Esophagus squamous epithelium (tissue), 4 donors: ENCODE measurements around the gene RNF213.

Experiments
- POLR2A ChIP-seq, 4 donors: fragments of 450-650 bp; IDR thresholded peaks; one replicate each; pipeline ENCODE4 v1.6.1; 2017; ENCODE audit warnings: antibody characterized with exemption in 4 of 4, mild to moderate bottlenecking in 4 of 4, moderate library complexity in 3 of 4
- TF ChIP-seq, protein P1 (sequence below), 6 experiments: fragments of 450-650 bp in 4 of 6; fragments of 200-600 bp in 2 of 6; sonication (generic) in 2 of 6; IDR thresholded peaks; one replicate each; pipeline ENCODE4 v1.5.1; 2016 to 2019; ENCODE audit warnings: antibody characterized with exemption in 6 of 6, mild to moderate bottlenecking in 4 of 6, moderate library complexity in 4 of 6

DNA sequence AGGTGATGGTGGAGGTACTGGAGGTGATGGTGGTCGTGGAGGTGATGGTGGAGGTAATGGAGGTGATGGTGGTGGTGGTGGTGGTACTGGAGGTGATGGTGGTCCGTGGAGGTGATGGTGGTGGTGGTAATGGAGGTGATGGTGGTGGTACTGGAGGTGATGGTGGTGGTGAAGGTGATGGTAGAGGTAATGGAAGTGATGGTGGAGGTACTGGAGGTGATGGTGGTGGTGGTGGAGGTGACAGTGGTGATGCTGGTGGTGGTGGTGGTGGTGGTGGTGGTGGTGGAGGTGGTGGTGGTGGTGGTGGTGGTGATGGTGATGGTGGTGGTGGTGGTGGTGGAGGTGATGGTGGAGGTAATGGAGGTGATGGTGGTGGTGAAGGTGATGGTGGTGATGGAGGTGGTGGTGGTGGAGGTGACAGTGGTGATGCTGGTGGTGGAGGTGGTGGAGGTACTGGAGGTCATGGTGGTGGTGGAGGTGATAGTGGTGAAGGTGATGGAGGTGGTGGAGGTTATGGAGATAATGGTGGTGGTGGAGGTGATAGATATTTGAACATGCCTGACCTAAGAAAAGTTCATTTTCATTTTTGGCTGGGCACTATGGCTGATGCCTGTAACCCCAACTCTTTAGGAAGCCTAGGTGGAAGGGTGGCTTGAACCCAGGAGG, 55.0 kb downstream of the RNF213 start:
- TF ChIP-seq, protein P1, sequence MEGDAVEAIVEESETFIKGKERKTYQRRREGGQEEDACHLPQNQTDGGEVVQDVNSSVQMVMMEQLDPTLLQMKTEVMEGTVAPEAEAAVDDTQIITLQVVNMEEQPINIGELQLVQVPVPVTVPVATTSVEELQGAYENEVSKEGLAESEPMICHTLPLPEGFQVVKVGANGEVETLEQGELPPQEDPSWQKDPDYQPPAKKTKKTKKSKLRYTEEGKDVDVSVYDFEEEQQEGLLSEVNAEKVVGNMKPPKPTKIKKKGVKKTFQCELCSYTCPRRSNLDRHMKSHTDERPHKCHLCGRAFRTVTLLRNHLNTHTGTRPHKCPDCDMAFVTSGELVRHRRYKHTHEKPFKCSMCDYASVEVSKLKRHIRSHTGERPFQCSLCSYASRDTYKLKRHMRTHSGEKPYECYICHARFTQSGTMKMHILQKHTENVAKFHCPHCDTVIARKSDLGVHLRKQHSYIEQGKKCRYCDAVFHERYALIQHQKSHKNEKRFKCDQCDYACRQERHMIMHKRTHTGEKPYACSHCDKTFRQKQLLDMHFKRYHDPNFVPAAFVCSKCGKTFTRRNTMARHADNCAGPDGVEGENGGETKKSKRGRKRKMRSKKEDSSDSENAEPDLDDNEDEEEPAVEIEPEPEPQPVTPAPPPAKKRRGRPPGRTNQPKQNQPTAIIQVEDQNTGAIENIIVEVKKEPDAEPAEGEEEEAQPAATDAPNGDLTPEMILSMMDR (IDR thresholded peaks at IDR 0.05): no peak
- TF ChIP-seq POLR2A (IDR thresholded peaks at IDR 0.05): no peak
